GM18526 (cell line): ENCODE results near the gene HYAL1.

Experiments used
- POLR2A ChIP-seq: IDR thresholded peaks from 3 replicates; pipeline ENCODE4 v1.6.1; 2011; ENCODE audit not compliant: insufficient read length; ENCODE audit errors: extremely low read depth

HYAL1 gene

GRCh38 chr3:50254577-50255250, 48.7 kb downstream of the HYAL1 start:
- no peak for TF ChIP-seq POLR2A

GRCh38 chr3:50251220-50251619, 52.2 kb downstream of the HYAL1 start:
- no peak for TF ChIP-seq POLR2A

GRCh38 chr3:50250514-50250913, 52.9 kb downstream of the HYAL1 start:
- TF ChIP-seq POLR2A: no peak
